HK-2 (cell line): ENCODE data around the gene PLD2.

Experiments used
- DNase-seq: peaks from one replicate; pipeline ENCODE4 v3.0.0-alpha.2; 2018; ENCODE audit not compliant: unreplicated experiment

PLD2 gene

GRCh38 chr17:4806777-4807604, at the start of gene PLD2:
Gene PLD2, plus strand, starts transcription at chr17:4807152. Its CDS starts 621 bp downstream, at chr17:4807773.
- peak; percentile 82 for DNase-seq

GRCh38 chr17:4759776-4760236, 47.1 kb upstream of the PLD2 start:
- DNase-seq = no peak

- no peak for DNase-seq
Observed at GRCh38 chr17:4764595-4764994, 42.4 kb upstream of the PLD2 start.

GRCh38 chr17:4766201-4766600, 40.8 kb upstream of the PLD2 start:
- no peak for DNase-seq

- no peak for DNase-seq
Observed at GRCh38 chr17:4766723-4767122, 40.2 kb upstream of the PLD2 start.

GRCh38 chr17:4768298-4768697, 38.7 kb upstream of the PLD2 start:
- no peak for DNase-seq

- no peak for DNase-seq
Observed at GRCh38 chr17:4769628-4770027, 37.3 kb upstream of the PLD2 start.

- no peak for DNase-seq
Observed at GRCh38 chr17:4771519-4772234, 35.3 kb upstream of the PLD2 start, which contains the start of gene TM4SF5. Gene TM4SF5, plus strand, starts transcription at chr17:4771886. Its CDS starts 37 bp downstream, at chr17:4771923.

- no peak for DNase-seq
Observed at GRCh38 chr17:4772235-4772613, 34.7 kb upstream of the PLD2 start.

- no peak for DNase-seq
Observed at GRCh38 chr17:4777969-4778760, 28.8 kb upstream of the PLD2 start.

- DNase-seq = no peak
Observed at GRCh38 chr17:4780325-4780955, 26.5 kb upstream of the PLD2 start.

GRCh38 chr17:4782652-4783051, 24.3 kb upstream of the PLD2 start:
- DNase-seq = no peak

- DNase-seq = no peak
Observed at GRCh38 chr17:4785311-4786105, 21.4 kb upstream of the PLD2 start.

GRCh38 chr17:4786106-4786511, 20.8 kb upstream of the PLD2 start, which contains the start of gene VMO1:
Gene VMO1, minus strand, starts transcription at chr17:4786364. Its CDS starts 12 bp downstream, at chr17:4786352.
- DNase-seq = no peak

GRCh38 chr17:4786516-4786915, 20.4 kb upstream of the PLD2 start:
- DNase-seq = no peak

- no peak for DNase-seq
Observed at GRCh38 chr17:4788159-4788806, 18.7 kb upstream of the PLD2 start.

- peak; percentile 43 for DNase-seq
Observed at GRCh38 chr17:4788807-4789700, 17.9 kb upstream of the PLD2 start, which contains the start of gene GLTPD2. Gene GLTPD2, plus strand, starts transcription at chr17:4788964. Its CDS starts 48 bp downstream, at chr17:4789012.

GRCh38 chr17:4789701-4789950, 17.3 kb upstream of the PLD2 start:
- DNase-seq = no peak

- peak; percentile 88 for DNase-seq
Observed at GRCh38 chr17:4789951-4790704, 16.8 kb upstream of the PLD2 start.
